LHCN-M2 (cell line): ENCODE measurements around the gene TPCN1. TPM values are rescaled to one million over a fixed set of nuclear protein-coding genes. Genes with fewer than 3 reads are reported as not detected.
A peak's percentile ranks its signal among the peaks of the same experiment; 100 is the strongest.

Experiments used
- DNase-seq: peaks from one replicate; pipeline ENCODE4 v3.0.0-alpha.2; 2012; ENCODE audit warnings: low read depth
- total RNA-seq: library from RNA; depleted of rRNA; stranded (reverse); fragments of >200 nt; gene quantifications from 2 replicates; pipeline ENCODE4 v1.2.3, GENCODE V29; 2014

The TPCN1 gene
- total RNA-seq, 1 experiment from 2014 or later, result 21.4 TPM

DNA sequence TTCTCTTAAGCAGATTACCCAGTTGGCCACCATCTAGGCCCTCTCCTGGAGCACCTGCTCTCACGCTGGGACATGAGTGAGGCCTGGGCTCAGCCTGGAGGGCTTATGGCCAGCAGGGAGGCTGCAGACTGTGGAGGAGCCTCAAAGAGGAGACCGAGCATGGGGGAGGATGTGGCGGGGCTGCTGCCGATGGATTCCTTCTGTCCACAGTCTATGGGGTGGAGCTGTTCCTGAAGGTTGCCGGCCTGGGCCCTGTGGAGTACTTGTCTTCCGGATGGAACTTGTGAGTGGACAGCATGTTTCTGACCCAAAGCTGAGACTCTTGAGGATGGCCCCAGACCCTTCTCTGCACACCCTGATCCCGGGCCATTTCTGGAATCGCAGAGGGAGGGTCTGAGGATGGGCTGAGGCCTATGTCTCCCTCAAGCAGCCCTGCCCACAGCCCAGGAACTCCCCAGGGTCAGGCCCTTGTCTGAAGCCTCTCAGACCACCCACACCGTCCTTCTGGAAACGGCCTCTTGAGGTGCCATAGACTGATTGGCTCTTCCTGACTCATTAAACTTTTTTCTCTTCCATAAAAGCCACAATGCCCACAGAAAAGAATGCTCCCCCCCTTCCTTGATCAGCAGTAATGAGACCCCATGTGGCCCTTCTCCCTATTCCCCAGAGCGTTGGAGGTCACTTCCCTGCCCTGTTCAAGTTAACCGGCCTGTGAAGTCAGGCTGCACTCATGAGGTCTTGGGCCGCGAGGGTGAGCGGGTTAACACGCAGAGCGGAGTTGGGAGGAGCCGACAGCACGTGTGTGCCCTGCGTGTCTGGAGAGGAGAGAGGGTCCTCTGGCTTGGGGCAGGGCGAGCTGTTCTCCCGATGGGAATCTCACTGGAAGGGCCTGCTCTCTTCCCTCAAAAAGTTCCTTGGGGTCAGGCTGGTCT is 64.7 kb downstream of the TPCN1 start:
- no peak for DNase-seq

DNA sequence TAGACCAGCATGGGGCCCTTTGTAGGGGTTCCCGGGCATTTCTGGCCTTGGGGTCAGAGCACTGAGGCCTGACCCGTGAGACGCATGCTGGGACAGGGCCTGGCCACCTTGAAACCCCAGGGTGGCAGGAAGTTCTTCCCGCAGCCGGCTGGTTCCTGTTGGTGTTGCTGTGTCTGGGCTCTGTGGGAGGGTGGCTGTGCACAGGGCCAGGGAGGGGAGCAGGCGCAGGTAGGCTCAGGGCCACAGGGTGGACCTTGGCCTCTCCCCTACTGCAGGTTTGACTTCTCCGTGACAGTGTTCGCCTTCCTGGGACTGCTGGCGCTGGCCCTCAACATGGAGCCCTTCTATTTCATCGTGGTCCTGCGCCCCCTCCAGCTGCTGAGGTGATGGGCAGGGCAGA is 65.4 kb downstream of the TPCN1 start:
- DNase-seq, result no peak

DNA sequence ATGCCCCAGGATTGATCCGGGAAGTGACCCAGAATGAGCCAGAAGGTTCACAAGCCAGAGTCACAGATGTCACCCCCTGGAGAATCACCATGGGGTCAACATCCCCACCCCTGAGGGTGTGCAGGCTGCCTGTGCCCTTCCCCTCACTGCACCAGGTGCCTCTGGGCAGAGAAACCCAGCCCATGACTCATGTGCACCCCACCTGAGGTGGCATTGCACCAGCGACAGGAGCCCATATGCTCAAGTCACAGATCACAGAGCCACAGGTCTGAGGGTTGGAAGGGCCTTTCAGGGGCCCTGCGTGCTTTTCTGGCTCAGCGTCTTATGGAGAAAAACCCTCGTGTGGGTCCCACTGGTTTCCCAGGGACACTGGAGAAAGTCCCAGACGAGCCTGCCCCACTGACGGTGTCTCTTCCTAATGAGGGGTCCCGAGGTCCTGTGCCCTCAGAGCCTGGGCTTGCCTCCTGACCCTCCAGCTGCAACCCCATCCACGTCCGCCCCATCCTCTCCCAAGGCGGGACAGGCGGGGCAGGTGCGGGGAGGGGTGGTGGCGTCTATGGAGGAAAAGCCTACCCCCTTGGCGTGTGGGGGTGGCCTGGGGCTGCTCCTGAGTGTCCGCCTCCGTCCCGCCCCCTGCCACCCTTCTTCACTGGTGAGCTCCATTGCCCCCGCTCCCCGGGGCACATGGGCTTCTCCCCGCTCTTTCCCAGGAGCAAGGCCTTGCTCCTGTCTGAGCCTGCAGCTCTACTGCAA is 66.1 kb downstream of the TPCN1 start:
- no peak for DNase-seq

DNA sequence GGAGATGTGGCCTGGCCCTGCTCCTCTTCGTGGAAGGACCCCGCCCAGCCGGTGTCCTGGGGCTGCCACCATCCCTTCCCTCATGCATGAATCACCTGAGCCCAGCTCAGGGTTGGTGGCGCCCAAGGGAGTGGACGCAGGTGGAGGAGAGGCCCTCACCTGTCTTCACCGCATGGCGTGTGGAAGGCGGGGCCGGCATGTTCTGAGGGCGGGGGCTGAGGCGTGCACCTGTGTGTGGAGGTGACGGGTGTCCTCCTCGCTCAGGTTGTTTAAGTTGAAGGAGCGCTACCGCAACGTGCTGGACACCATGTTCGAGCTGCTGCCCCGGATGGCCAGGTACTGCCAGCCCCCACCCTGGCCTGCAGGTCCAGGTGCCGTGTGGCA is 66.6 kb downstream of the TPCN1 start:
- no peak for DNase-seq

DNA sequence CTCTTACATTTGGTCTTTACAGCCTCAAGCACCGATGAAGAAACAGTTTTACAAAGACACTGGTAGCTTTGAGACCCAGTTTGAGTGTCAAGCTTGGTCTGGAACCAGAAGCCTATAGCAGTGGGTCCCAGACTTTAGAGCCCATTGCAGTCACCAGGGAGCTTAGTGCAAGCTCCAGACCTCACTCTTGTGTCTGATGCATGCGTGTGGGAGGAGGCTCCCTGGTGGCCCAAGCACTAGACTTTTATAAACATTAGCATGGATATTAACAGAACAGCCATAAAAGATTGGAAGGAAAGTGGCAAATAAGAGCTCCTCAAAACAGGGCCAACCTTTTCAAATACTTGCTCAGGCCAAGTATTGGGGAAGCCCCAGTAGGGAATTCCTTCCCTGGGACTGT is 68.1 kb downstream of the TPCN1 start:
- DNase-seq, result no peak

DNA sequence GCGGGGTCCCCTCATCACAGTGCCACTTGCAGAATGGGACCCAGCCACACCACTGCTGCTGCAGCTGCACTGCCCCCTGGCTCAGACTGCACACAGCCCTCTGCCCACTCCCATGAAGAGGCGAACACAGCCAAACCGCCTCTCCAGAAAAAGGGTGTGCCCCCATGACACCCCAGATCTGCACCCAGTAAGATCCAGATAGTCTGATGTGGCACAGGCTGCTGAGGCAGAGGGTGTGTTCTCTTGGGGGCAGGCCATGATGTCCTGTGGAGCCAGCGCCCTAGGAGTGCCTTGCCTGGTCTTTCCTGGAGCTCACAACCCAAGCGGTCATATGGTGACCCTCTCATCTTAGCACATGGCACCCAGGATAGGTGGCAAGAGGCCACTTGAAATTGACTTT is 69.2 kb downstream of the TPCN1 start:
- no peak for DNase-seq

DNA sequence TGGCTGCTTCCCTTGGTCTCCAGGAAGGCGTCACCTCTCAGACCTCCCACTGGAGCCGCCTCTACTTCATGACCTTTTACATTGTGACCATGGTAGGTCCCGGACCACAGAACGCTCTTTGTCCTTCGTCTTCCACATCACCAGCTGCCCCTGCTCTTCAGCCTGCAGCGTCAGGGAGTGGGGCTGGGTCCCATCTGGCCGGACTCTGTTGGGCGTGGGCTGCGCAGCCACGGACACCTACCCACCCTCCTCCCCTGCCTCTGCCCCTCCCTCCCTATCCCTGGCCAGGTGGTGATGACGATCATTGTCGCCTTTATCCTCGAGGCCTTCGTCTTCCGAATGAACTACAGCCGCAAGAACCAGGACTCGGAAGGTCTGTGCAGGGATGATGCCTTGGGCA is 70.3 kb downstream of the TPCN1 start:
- DNase-seq, result no peak

DNA sequence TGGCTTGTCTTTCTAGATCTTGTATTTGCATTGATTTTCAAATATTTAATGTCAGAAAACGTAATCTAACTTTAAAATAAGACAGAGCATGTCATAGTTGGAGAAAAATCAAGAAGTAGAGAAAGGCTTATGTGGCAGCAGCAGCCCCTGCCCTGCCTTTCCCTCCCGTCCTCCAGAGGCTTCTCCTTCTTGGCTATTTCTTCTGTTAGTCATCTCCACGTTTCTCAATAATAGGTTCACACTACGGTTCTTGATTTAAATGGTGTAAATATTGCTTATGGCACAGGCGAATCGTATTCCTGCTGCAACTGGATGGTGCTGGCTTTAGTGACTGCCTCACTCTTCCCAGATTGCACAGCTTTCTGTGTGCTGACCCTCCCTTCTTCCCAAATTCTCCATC is 70.8 kb downstream of the TPCN1 start:
- DNase-seq, result peak; percentile 36

DNA sequence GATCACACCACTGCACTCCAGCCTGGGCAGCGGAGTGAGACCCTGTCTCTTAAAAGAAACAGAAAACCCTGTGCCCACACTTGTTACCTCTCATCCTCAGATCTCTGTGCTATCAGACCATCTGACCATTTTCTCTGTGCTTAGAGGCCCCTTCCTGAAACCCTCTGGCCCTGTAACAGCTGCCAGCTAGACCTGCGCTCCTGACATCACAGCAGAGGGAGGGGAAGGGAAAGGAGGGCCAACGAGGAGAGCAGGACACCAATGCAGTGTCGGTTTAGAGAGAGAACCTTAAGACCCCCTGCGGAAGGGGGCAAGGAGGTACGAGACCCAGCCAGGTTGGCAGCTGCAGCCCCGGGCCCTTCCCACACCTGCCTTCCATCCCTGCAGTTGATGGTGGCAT is 71.3 kb downstream of the TPCN1 start:
- DNase-seq, result no peak

DNA sequence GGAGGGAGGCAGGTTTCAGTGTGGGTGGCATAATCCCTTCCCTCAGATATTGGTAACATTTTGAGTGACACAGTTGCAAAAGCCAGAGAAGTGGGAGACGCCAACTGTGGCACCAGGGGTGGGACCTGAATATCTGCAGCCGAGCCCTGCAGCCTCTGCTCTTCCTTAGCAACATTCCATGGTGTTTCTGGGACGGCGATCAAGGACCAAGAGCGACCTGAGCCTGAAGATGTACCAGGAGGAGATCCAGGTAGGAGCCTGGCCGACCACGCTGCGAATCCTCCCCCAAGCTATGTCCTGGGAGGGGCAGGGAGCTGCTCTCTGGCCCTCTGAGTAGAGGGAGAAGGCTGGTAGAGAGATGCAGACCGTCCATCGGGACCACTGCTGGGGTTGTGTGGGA is 71.8 kb downstream of the TPCN1 start:
- no peak for DNase-seq

DNA sequence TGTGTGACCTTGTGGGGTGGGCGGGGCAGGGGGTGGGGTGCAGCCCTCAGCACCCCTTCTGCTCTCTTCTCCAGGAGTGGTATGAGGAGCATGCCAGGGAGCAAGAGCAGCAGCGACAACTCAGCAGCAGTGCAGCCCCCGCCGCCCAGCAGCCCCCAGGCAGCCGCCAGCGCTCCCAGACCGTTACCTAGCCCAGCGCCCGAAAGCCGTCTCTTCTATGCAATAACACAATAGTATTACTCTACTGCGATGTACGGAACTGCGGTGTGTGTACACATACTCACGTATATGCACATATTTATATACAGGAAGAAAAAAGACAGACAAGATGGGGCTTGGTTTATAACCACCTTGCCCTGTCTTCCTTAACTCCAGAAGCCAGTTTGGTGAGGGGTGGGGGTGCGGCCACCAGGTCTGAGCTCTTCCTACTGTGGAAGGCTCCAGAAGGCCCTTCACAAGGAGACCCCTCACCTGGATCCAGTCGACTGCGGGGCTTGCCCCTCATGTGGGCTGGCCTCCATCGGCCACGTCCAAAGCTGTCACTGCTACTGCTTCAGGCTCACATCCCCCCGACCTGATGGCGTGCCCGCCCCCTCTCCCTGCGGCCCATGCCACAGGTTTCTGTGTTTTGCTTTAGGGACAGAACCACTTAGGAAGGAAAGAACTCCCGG is 74.8 kb downstream of the TPCN1 start:
- no peak for DNase-seq

DNA sequence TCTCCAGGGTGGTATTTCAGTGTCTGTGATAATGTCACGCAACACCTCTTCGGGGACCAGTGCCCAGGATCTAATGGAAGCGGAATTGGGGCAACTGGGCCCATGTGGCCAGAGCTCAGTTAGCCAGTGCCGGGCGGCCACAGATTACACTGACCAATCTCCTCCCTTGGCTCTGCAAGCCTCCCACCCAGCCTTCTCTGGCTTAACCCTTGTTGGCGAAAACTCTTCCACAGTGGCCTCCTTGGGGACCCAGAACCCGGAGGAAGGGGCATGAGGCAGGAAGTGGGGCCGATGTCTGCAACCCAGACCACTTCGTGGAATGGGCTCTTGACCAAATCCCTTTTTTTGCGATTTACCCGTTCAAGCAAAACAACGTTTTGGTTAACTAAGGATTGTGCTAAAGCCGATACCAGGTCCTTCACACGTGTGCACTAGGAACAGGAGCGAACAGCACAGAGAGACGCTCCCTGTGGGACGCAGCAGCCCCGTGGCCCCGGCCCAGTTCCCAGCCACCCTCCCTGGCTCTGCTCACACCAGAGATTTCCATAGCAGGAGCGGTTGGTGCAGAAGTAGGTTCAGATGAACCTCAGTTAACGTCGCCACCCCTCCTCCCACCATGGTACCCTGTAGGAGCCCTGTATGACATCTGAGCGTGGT is 75.4 kb downstream of the TPCN1 start:
- DNase-seq, result no peak

DNA sequence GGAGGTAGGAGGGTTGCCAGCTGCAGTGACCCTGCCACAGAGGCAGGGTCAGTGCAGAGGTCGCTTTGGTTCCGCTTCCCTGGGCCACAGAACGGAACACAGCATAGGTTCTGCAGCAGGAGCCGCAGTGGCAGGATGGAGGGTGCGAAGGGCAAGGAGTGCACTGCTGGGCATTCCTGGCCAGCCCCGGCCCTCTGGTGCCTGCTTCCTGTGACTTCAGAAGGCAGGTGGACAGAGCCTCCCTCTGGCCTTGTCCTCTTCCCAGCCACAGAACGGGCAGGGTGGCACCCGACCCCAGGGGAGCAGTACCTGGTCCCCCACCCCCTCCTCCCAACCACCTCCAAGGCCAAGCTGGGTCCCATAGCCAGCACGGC is 75.9 kb downstream of the TPCN1 start:
- no peak for DNase-seq

DNA sequence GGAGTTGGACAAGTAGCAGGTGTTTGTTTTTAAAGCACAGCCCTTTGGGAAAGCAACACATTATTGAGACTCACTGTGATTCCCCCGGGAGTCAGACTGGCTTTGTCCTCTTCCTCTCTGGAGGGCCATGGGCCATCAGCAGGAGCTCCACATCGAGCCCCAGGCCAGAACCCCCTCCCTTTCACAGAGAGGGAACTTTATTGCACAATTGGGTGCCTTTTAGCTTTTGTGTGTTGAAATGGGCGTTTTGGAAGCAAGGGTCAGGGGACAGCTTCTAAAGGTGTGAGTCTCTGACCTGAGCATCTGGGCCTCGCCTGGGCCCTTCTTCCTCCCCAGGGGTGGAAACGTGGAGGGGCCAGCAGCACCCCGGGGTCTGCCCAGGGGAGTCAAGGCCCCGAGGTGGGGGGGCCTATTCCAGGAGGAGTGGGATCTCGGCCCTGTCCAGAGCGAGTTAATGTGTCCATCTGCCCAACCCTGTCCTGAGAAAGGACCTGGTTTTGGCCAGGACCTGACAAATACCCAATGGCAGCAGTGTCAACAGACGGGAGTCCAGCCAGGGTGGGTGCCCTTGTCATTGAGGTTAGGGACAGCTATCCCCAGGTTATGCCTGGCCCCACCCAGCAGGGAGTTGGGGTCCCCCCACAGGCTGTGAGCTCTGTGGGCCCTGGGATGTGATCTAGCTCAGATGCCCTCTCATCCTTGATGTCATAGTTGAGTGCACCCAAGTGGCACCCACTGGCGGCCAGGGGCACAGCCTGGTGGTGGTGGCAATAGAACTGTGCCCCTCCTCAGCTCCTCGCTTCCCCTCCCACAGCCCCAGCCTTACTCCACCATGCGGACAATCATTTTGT is 76.6 kb downstream of the TPCN1 start:
- no peak for DNase-seq

DNA sequence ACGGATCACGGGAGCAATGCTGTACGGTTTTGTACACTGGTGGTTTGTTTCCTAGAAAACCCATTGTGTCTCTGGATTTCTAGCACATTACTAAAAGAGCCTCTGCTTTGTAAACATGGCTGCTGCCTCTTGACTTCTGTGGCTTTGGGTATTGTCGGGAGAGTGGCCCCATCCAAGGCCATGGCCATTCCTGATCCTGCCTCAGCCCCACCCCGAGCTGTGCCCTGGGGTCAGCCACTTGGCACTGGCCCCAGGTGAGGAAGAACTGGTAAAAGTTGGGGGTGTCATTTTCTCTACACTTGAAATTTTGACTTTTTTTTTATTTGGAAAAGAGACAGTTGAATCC is 77.2 kb downstream of the TPCN1 start:
- DNase-seq, result no peak

DNA sequence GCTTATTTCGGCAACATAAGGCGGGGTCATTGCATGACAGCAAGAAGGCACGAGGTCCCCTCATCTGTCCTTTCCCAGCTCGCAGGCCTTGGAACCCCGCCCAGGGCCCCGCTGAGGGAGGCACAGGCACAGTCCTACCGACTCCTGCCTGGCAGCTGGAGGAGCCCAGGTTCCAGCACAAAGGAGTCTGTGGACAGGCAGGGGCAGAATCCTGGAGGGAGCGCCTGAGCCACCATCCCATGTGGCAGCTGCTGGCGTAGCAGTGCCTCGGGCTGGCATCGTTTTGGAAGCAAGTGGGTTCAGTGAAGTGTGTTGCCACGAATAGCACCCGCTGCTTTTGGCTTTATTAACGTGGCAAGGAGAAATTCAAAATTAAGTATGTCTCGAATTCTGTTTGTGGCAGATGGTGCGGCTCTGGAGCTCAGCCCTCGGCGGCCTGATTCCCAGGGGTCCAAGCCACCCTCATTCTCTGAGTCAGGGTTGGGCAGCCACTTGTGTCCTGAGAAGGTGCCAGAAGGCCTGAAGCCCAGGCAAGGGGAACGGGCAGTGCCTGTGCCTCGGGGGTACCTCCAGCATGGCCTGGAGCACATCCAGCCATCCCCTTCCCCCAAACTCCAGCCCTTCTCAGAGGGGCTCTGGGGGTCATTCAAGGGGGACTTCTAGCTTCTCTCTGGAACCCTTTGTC is 77.7 kb downstream of the TPCN1 start:
- peak; percentile 13 for DNase-seq

DNA sequence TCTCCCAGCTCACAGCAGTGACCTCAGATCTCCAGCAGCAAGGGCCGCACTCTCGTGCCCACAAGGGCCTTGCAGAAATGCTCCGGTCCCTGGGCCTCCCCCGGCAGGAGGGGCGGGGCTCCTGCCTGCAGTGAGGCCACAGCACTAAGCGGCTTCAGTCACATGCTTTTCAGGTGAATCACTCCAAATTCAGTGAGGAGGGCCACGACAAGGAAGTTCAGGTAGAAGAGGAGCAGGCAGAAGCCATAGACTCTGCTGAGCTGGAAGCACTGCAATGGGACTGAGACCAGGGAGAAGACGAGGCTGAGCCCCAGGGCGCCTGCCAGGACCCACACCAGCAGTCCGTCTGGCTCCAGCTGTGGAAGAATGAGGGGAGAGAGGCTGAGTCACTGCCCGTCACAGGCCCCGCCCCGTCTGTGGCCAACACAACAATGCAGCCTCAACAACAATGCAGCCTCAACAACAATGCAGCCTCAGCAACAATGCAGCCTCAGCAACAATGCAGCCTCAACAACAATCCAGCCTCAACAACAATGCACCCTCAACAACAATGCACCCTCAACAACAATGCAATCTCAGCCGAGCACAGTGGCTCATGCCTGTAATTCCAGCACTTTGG is 78.5 kb downstream of the TPCN1 start:
- DNase-seq, result peak; percentile 77

DNA sequence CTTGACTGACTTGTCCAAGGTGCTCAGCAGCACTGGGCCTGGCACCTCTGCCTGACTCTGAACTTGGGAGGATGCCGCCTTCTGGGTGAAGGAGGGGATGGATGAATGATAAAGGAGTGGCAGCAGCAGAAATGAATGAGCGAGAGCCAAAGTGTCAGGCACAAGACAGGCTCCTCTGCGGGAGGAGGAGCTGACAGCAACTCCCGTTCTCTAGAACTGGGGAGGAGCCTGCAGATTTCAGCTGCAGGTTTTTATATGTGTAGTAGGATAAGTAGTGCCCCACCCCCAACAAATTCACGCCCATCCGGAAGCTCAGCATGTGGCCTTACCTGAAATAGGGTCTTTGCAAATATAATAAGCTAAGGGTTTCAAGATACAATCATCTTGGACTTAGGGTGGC is 80.5 kb downstream of the TPCN1 start:
- no peak for DNase-seq

DNA sequence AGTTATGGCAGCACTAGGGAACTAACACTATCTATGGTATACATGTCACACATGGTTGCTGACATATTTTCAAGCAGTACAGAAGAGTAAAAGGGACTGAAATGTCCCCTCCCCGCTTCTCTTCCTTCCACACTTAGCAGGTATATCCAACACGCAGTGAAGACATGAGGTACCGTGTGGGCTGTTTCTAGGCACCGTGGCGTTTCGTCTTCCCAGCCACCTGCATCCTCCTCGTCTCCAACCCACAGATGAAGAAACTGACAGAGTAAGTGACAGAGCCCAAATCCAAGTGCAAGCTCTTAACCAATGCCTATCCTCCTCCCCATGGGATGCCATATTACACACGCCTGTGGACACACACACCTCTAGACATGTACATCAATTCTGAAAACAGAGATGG is 81.2 kb downstream of the TPCN1 start:
- no peak for DNase-seq
